CD1c-positive myeloid dendritic cell (primary cell): ENCODE data around the gene CTRL.

ENCODE experiments used
- DNase-seq: peaks from one replicate; pipeline ENCODE4 v3.0.0-alpha.2; 2016; ENCODE audit errors: extremely low spot score

Gene CTRL

DNA sequence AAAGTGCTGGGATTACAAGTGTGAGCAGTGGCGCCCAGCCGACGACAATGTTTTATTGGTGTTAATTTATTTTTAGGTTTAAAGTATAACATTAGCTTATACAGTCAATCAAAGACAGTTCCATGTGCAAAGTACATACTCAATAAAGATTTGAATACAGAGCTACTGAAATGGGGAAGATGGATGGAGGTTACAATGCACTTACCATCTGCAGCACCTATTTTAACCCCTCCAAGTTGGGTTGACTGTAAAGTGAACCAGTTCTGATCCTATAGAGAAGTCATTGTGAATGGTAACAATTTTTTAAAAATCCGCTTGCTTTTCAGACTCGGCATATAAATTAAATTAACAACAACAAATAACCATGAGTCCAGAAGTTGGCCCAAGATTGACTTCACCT, 39.3 kb downstream of the CTRL start:
- no peak for DNase-seq

- no peak for DNase-seq
Observed at GRCh38 chr16:67888331-67888730, 43.3 kb downstream of the CTRL start.

GRCh38 chr16:67886387-67886786, 45.3 kb downstream of the CTRL start:
- no peak for DNase-seq

DNA sequence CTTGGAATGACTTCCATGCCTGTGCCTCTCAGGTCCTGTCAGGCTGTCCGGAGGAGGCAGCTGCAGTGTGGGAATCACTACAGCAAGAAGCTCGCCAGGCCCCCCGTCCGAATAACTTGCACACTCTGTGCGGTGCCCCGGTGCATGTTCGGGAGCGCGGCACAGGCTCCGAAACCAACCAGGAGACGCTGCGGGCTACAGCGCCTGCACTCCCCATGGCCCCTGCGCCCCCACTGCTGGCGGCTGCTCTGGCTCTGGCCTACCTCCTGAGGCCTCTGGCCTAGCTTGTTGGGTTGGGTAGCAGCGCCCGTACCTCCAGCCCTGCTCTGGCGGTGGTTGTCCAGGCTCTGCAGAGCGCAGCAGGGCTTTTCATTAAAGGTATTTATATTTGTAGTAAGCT, 45.7 kb downstream of the CTRL start:
- DNase-seq = no peak

GRCh38 chr16:67885545-67885944, 46.1 kb downstream of the CTRL start:
- DNase-seq = no peak

GRCh38 chr16:67884684-67885083, 47.0 kb downstream of the CTRL start, which contains the start of gene NRN1L:
Gene NRN1L (plus strand): TSS chr16:67884885. CDS start chr16:67884904, 19 bp downstream.
- no peak for DNase-seq

- DNase-seq = peak; percentile 64
Observed at GRCh38 chr16:67883872-67884261, 47.8 kb downstream of the CTRL start.

DNA sequence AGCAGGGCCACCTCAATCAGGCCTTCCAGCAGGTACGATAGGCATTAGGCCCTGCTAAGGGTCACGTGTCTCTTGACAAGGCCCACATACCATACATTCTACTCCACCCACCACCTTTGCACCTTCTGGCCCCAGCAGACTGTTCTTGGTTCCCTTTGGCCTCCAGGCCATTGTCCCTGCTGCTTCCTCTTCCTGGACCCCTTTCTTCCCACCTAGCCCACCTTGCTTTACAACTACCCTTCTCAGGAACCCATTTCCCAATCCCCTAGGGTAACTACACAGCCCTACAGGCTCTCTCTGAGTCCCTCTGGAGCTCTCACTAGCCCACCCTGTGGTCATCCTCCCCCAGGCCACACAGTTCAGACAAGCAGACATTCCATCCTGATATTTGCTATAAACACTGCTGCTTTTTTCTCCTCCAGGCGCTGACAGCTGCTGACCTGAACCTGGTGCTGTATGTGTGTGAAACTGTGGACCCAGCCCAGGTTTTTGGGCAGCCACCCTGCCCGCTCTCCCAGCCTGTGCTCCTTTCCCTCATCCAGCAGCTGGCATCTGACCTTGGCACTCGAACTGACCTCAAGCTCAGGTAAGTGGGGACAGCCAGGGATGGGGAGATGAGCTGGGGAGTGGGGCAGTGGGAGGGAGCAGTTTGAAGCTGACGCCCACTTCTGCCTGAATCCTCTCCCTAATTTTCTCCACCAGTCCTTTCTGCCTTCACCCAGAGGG, 48.4 kb downstream of the CTRL start:
- no peak for DNase-seq

- no peak for DNase-seq
Observed at GRCh38 chr16:67882374-67883145, 49.1 kb downstream of the CTRL start.

DNA sequence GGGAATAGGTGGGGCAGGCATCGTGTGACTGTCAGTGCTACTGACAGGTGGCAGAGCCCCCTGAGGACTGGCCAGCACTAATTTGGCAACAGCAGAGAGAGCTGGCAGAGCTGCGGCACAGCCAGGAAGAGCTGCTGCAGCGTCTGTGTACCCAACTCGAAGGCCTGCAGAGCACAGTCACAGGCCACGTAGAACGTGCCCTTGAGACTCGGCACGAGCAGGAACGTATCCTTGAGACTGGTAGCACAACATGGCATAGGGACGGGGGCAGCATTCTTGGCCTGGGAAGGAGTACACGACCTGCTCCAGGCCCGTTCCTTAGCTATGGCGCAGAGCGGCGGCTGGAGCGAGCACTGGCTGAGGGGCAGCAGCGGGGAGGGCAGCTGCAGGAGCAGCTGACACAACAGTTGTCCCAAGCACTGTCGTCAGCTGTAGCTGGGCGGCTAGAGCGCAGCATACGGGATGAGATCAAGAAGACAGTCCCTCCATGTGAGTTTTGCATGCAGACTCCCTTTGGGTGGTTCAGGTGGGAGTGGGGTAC, 50.0 kb downstream of the CTRL start:
- DNase-seq = no peak

GRCh38 chr16:67880584-67880983, 51.1 kb downstream of the CTRL start:
- DNase-seq = no peak

GRCh38 chr16:67879936-67880335, 51.7 kb downstream of the CTRL start:
- no peak for DNase-seq
